ENCODE data around the gene TMEM63C.

The TMEM63C gene

GRCh38 chr14:77221241-77221871 is 39.8 kb downstream of the TMEM63C start:
- DNase-seq (ENCODE audit: low spot score): no peak

- no peak for DNase-seq (ENCODE audit: low spot score)
Observed at GRCh38 chr14:77222546-77223225, 41.1 kb downstream of the TMEM63C start.

GRCh38 chr14:77224212-77224611 is 42.6 kb downstream of the TMEM63C start:
- no peak for DNase-seq (ENCODE audit: low spot score)

- no peak for DNase-seq (ENCODE audit: low spot score)
Observed at GRCh38 chr14:77225254-77225653, 43.7 kb downstream of the TMEM63C start.

- DNase-seq (ENCODE audit: low spot score): no peak
Observed at GRCh38 chr14:77225892-77226557, 44.4 kb downstream of the TMEM63C start.

- DNase-seq (ENCODE audit: low spot score): no peak
Observed at GRCh38 chr14:77228056-77228455, 46.5 kb downstream of the TMEM63C start.

- DNase-seq (ENCODE audit: low spot score): no peak
Observed at GRCh38 chr14:77230914-77231313, 49.3 kb downstream of the TMEM63C start.

- DNase-seq (ENCODE audit: low spot score): no peak
Observed at GRCh38 chr14:77231721-77232120, 50.1 kb downstream of the TMEM63C start.

- DNase-seq (ENCODE audit: low spot score): no peak
Observed at GRCh38 chr14:77236814-77237213, 55.2 kb downstream of the TMEM63C start.

GRCh38 chr14:77238356-77238755 is 56.8 kb downstream of the TMEM63C start:
- peak; percentile 25 for DNase-seq (ENCODE audit: low spot score)

- DNase-seq (ENCODE audit: low spot score): no peak
Observed at GRCh38 chr14:77238996-77239395, 57.4 kb downstream of the TMEM63C start.

GRCh38 chr14:77239412-77239811 is 57.8 kb downstream of the TMEM63C start:
- DNase-seq (ENCODE audit: low spot score): no peak

GRCh38 chr14:77240336-77240915 is 58.8 kb downstream of the TMEM63C start:
- no peak for DNase-seq (ENCODE audit: low spot score)

- DNase-seq (ENCODE audit: low spot score): no peak
Observed at GRCh38 chr14:77241955-77242354, 60.4 kb downstream of the TMEM63C start.

- no peak for DNase-seq (ENCODE audit: low spot score)
Observed at GRCh38 chr14:77242752-77243151, 61.2 kb downstream of the TMEM63C start.

GRCh38 chr14:77243853-77244252 is 62.3 kb downstream of the TMEM63C start:
- DNase-seq (ENCODE audit: low spot score): no peak

- no peak for DNase-seq (ENCODE audit: low spot score)
Observed at GRCh38 chr14:77245820-77246219, 64.2 kb downstream of the TMEM63C start.

- no peak for DNase-seq (ENCODE audit: low spot score)
Observed at GRCh38 chr14:77246784-77247183, 65.2 kb downstream of the TMEM63C start.

- DNase-seq (ENCODE audit: low spot score): no peak
Observed at GRCh38 chr14:77248666-77249065, 67.1 kb downstream of the TMEM63C start.

- DNase-seq (ENCODE audit: low spot score): no peak
Observed at GRCh38 chr14:77249286-77249685, 67.7 kb downstream of the TMEM63C start.

GRCh38 chr14:77250927-77251326 is 69.3 kb downstream of the TMEM63C start:
- no peak for DNase-seq (ENCODE audit: low spot score)

GRCh38 chr14:77251870-77252269 is 70.3 kb downstream of the TMEM63C start:
- no peak for DNase-seq (ENCODE audit: low spot score)
